NB4 (cell line): ENCODE data around the gene ATP13A4.

Experiments used
- DNase-seq: peaks from one replicate; pipeline ENCODE4 v3.0.0; 2010; ENCODE audit warnings: low read depth
- H3K4me3 ChIP-seq: one replicate; pipeline ENCODE4 v1.5.1; 2011; ENCODE audit warnings: mild to moderate bottlenecking, low read depth, low read length, moderate library complexity
- MAX ChIP-seq: IDR thresholded peaks from 2 replicates; pipeline ENCODE4 v1.6.1; 2011; ENCODE audit warnings: low read depth, low read length
- MYC ChIP-seq: IDR thresholded peaks from 2 replicates; pipeline ENCODE4 v1.6.1; 2011; ENCODE audit warnings: low read depth, low read length
- POLR2A ChIP-seq: IDR thresholded peaks from 2 replicates; pipeline ENCODE4 v1.6.1; 2011; ENCODE audit warnings: mild to moderate bottlenecking; ENCODE audit not compliant: insufficient read length; ENCODE audit errors: extremely low read depth
- TF ChIP-seq, protein P1 (sequence below): IDR thresholded peaks from one replicate; pipeline ENCODE4 v1.5.1; 2012; ENCODE audit warnings: low read depth, low read length

Gene ATP13A4

DNA sequence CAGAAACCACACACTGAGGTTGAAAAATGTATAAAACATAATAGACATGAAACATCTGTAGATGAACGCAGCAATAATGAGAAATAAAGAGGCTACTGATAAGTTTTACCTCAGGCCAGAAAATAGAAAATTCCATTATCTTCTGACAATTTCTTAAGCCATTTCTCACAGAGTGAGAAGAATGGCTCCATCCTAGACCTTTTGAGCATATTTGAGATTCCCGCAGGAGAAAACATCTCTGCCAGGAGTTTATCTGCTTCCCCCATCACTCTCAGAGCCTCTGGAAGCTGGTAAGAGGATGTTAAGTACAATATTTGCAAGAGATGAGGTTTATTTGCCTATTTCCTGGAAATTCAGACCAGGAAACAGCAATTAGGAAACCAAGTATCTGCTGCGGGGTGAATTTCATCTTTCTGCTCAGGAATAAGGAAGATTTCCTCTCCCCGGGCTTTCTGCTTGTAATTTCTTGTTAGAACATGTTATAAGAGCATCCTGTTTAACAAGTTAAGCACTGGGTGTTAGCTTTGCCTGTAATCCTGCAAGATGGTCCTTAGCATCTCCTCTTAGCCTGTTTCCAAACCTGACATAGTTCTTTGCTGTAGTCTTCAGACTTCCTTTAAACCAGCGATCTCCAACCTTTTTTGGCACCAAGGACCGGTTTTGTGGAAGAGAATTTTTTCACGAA is 54.8 kb downstream of the ATP13A4 start:
- H3K4me3 ChIP-seq = no peak overlapping the region
- TF ChIP-seq POLR2A (no peak), MYC (no peak), MAX (no peak)
- TF ChIP-seq, protein P1, sequence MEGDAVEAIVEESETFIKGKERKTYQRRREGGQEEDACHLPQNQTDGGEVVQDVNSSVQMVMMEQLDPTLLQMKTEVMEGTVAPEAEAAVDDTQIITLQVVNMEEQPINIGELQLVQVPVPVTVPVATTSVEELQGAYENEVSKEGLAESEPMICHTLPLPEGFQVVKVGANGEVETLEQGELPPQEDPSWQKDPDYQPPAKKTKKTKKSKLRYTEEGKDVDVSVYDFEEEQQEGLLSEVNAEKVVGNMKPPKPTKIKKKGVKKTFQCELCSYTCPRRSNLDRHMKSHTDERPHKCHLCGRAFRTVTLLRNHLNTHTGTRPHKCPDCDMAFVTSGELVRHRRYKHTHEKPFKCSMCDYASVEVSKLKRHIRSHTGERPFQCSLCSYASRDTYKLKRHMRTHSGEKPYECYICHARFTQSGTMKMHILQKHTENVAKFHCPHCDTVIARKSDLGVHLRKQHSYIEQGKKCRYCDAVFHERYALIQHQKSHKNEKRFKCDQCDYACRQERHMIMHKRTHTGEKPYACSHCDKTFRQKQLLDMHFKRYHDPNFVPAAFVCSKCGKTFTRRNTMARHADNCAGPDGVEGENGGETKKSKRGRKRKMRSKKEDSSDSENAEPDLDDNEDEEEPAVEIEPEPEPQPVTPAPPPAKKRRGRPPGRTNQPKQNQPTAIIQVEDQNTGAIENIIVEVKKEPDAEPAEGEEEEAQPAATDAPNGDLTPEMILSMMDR = no peak
- no peak for DNase-seq

DNA sequence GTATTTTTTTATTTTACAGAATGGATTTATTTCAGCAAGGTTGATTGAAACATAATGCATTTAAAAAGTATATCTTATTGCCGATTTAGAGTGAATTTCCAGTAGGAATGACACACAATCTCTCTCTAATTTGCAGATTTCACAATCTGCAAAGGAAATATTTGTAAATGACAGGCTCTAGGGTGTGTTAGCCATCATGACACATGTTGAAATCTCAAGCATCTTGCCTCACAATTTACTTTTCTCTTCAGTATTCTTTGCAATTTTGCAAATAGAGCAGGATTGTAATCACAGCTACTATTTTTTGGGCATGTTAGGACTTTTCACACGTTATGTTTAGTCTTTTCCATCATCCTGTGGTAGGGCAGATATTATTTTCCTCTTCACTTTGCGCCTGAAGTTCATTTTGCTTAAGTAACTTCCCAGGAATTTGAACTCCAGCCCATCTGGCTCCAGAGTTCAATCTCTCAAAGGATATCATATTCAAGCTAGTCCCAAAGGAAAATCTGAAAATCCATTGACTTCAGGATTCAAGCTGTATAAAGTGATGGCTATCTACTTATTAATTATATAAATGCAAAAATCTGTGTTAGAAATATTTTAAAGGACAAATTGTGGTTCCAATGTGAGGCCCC is 55.4 kb downstream of the ATP13A4 start:
- TF ChIP-seq POLR2A (no peak), MYC (no peak), MAX (no peak)
- TF ChIP-seq, protein P1 = no peak

DNA sequence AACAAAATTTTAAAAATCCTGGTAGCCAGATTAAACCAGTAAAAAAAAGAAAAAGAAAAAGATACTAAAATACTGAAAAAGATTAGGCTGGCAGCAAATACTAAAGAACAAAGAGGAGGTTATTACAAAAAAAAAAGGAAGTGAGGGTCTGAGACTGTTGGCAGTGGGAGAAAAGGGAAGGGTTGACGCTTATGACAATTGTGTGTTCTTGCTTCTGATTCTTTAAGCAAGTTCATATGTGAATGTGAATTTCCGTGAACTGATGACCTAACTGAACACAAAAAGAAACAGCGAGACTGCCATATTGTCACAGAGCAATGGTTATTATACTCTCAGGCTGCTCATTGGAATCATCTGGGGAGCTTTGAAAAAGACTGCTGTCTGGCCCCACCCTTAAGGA is 56.5 kb downstream of the ATP13A4 start:
- TF ChIP-seq MYC (no peak), MAX (no peak), POLR2A (no peak)
- TF ChIP-seq, protein P1 = no peak
- peak; percentile 11 for DNase-seq
- H3K4me3 ChIP-seq = no peak overlapping the region

More for the DNA sequence above, 55.4 kb downstream of the ATP13A4 start:
- no peak overlapping the region for H3K4me3 ChIP-seq
- DNase-seq = no peak

DNA sequence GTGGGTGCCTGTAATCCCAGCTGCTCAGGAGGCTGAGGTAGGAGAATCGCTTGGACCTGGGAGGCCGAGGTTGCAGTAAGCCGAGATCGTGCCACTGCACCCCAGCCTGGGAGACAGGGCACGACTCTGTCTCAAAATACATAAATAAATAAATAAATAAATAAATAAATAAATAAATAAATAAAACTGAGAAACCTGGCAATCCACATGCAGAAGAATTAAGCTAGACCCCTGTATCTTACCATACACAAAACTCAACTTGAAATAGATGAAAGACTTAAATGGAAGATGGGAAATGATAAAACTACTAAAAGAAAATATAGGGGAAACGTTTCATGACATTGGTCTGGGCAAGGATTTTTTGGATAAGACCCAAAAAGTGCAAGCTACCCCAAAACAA is 58.0 kb downstream of the ATP13A4 start:
- no peak for TF ChIP-seq MYC
- TF ChIP-seq MAX = no peak
- TF ChIP-seq, protein P1 = no peak
- no peak for TF ChIP-seq POLR2A
- no peak for DNase-seq
- no peak overlapping the region for H3K4me3 ChIP-seq

DNA sequence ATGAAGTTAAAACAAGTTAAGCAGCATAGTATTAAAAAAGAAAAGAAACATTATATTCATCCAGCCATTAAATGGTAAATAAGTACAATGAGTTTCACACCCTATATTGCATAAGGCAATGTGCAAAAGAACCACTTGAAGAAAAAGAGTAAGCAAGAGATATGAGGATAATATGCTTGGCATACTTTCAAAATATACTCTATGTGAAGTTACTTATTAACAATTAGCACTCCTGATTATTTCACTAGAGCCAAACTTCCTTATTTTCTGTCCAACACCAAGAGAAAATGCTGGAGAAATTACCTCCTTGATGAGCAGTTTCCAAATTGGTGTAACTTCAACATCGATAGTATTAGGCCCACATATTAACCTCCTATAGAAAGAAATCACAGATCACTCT is 63.7 kb downstream of the ATP13A4 start:
- TF ChIP-seq, protein P1 = no peak
- TF ChIP-seq POLR2A (no peak), MYC (no peak), MAX (no peak)
- DNase-seq = no peak
- H3K4me3 ChIP-seq = no peak overlapping the region
